GM23248 (cell line): ENCODE measurements around the gene TIFAB.

Source experiments
- EZH2 ChIP-seq: fragments of 200-600 bp; sonication (generic); IDR thresholded peaks from 2 replicates; pipeline ENCODE4 v1.6.1; 2018; ENCODE audit warnings: antibody characterized with exemption, mild to moderate bottlenecking; ENCODE audit not compliant: insufficient read depth, poor library complexity, severe bottlenecking
- EZH2phosphoT487 ChIP-seq: fragments of 200-600 bp; sonication (generic); IDR thresholded peaks from 2 replicates; pipeline ENCODE4 v1.6.1; 2018; ENCODE audit warnings: antibody characterized with exemption, moderate library complexity, mild to moderate bottlenecking, low read depth; ENCODE audit not compliant: insufficient read depth

GRCh38 chr5:135486131-135487036 is 34.2 kb upstream of the TIFAB start:
- TF ChIP-seq EZH2 (no peak), EZH2phosphoT487 (no peak)
